Fibroblast of lung (primary cell): Measurements from ENCODE around the gene ARPP21. TPM values are rescaled to one million over a fixed set of nuclear protein-coding genes. Genes with fewer than 3 reads are reported as not detected.

Experiments used
- DNase-seq, 2 donors: peaks; one replicate each; pipeline versions ENCODE4 v3.0.0 to v3.0.0-alpha.2; 2010; ENCODE audit warnings: low read depth in 2 of 2
- H2AFZ ChIP-seq: 2 replicates; pipeline ENCODE4 v1.5.1; 2012; ENCODE audit warnings: low read length, control low read depth, inconsistent platforms
- H3K27ac ChIP-seq: 2 replicates; pipeline ENCODE4 v1.5.1; 2011; ENCODE audit warnings: low read length, control low read depth; ENCODE audit not compliant: insufficient read depth
- H3K27me3 ChIP-seq: 2 replicates; pipeline ENCODE4 v1.5.1; 2011; ENCODE audit warnings: mild to moderate bottlenecking, low read length; ENCODE audit not compliant: control insufficient read depth, insufficient read depth
- H3K36me3 ChIP-seq: 2 replicates; pipeline ENCODE4 v1.5.1; 2011; ENCODE audit warnings: low read length; ENCODE audit not compliant: control insufficient read depth, insufficient read depth
- H3K4me1 ChIP-seq: 2 replicates; pipeline ENCODE4 v1.5.1; 2011; ENCODE audit warnings: low read length; ENCODE audit not compliant: control insufficient read depth, insufficient read depth; ENCODE audit errors: extremely low read depth
- H3K4me2 ChIP-seq: 2 replicates; pipeline ENCODE4 v1.5.1; 2011; ENCODE audit warnings: low read length, control low read depth; ENCODE audit not compliant: insufficient read depth; ENCODE audit errors: extremely low read depth
- H3K4me3 ChIP-seq, 4 experiments: fragments of 200-600 bp in 1 of 4; sonication (generic) in 1 of 4; replicated peaks in 1 of 4; 2 replicates each; pipeline ENCODE4 v1.5.1; 2011 to 2016; ENCODE audit warnings: low read length in 4 of 4, low read depth in 3 of 4, mild to moderate bottlenecking in 3 of 4, control low read depth in 2 of 4, inconsistent platforms in 1 of 4, mixed read lengths in 1 of 4; ENCODE audit not compliant: insufficient read depth in 1 of 4; ENCODE audit errors: control extremely low read depth in 1 of 4
- H3K79me2 ChIP-seq: 2 replicates; pipeline ENCODE4 v1.5.1; 2012; ENCODE audit warnings: mild to moderate bottlenecking, low read length, inconsistent platforms; ENCODE audit not compliant: control insufficient read depth, insufficient read depth
- H3K9ac ChIP-seq: 2 replicates; pipeline ENCODE4 v1.5.1; 2011; ENCODE audit warnings: mild to moderate bottlenecking, low read length, control low read depth; ENCODE audit not compliant: insufficient read depth
- H3K9me3 ChIP-seq: 2 replicates; pipeline ENCODE4 v1.5.1; 2012; ENCODE audit warnings: low read depth, low read length; ENCODE audit not compliant: control insufficient read depth, insufficient read depth
- H4K20me1 ChIP-seq: 2 replicates; pipeline ENCODE4 v1.5.1; 2011; ENCODE audit warnings: low read length; ENCODE audit not compliant: control insufficient read depth, insufficient read depth; ENCODE audit errors: extremely low read depth
- CTCF ChIP-seq, 2 donors: IDR thresholded peaks in 1 of 2; conservative IDR thresholded peaks in 1 of 2; 1 replicate in 1 of 2; 2 replicates in 1 of 2; pipeline ENCODE4 v1.5.1; 2011 to 2012; ENCODE audit warnings: low read length in 2 of 2, control low read depth in 1 of 2, inconsistent platforms in 1 of 2, low read depth in 1 of 2, mild to moderate bottlenecking in 1 of 2
- EZH2 ChIP-seq: IDR thresholded peaks from 2 replicates; pipeline ENCODE4 v1.5.1; 2012; ENCODE audit warnings: low read length, control low read depth, mild to moderate bottlenecking; ENCODE audit errors: missing control alignments
- polyA plus RNA-seq, 2 donors: library from polyadenylated mRNA; depleted of rRNA in 1 of 2; stranded (reverse) in 1 of 2; unstranded in 1 of 2; fragments of >200 nt; gene quantifications; 2 replicates each; pipeline ENCODE4 v1.2.1, GENCODE V29; 2011 to 2012; ENCODE audit warnings: missing spikeins in 1 of 2
- total RNA-seq: library from RNA; depleted of rRNA; stranded (reverse); fragments of >200 nt; gene quantifications from 2 replicates; pipeline ENCODE4 v1.2.1, GENCODE V29; 2014

ARPP21 gene
- total and polyA plus RNA-seq, 2 donors (not counting 1 experiment from before 2014, with no cell fraction given) = not detected

GRCh38 chr3:35781558-35781957 lies 142.2 kb downstream of the ARPP21 start:
- no peak overlapping the region for H3K27ac ChIP-seq

GRCh38 chr3:35782355-35782754 lies 143.0 kb downstream of the ARPP21 start:
- Histone ChIP-seq H3K79me2 (no peaks in the 10 kb centered on the region), H3K9ac (no peak overlapping the region), H3K4me2 (no peak overlapping the region), H2AFZ (no peak overlapping the region), H3K4me3 (no peak overlapping the region), H3K27ac (no peak overlapping the region), H3K27me3 (no peaks in the 10 kb centered on the region), H4K20me1 (no peaks in the 10 kb centered on the region), H3K36me3 (no peaks in the 10 kb centered on the region), H3K9me3 (no peaks in the 10 kb centered on the region), H3K4me1 (no peaks in the 10 kb centered on the region)
- DNase-seq = no peak
- no peak for TF ChIP-seq CTCF (conservative IDR thresholded peaks at IDR 0.05 in 1 of 2, IDR thresholded peaks at IDR 0.05 in 1 of 2; ENCODE audit: low read depth in 1 of 2, low read length in 2 of 2)
- TF ChIP-seq EZH2 = no peak

More at GRCh38 chr3:35781558-35781957, 142.2 kb downstream of the ARPP21 start:
- Histone ChIP-seq H3K9me3 (no peaks in the 10 kb centered on the region), H3K4me2 (no peak overlapping the region), H2AFZ (no peak overlapping the region), H3K4me3 (no peak overlapping the region), H3K9ac (no peak overlapping the region), H3K36me3 (no peaks in the 10 kb centered on the region), H4K20me1 (no peaks in the 10 kb centered on the region), H3K4me1 (no peaks in the 10 kb centered on the region), H3K79me2 (no peaks in the 10 kb centered on the region), H3K27me3 (no peaks in the 10 kb centered on the region)
- no peak for DNase-seq
- TF ChIP-seq CTCF (conservative IDR thresholded peaks at IDR 0.05 in 1 of 2, IDR thresholded peaks at IDR 0.05 in 1 of 2; ENCODE audit: low read depth in 1 of 2, low read length in 2 of 2) (no peak), EZH2 (no peak)

- Histone ChIP-seq H3K79me2 (no peaks in the 10 kb centered on the region), H2AFZ (no peak overlapping the region), H3K9me3 (no peaks in the 10 kb centered on the region), H3K9ac (no peak overlapping the region), H4K20me1 (no peaks in the 10 kb centered on the region), H3K4me1 (no peaks in the 10 kb centered on the region), H3K27me3 (no peaks in the 10 kb centered on the region), H3K4me3 (no peak overlapping the region), H3K27ac (no peak overlapping the region), H3K36me3 (no peaks in the 10 kb centered on the region), H3K4me2 (no peak overlapping the region)
- no peak for DNase-seq
- TF ChIP-seq EZH2 = no peak
- no peak for TF ChIP-seq CTCF (conservative IDR thresholded peaks at IDR 0.05 in 1 of 2, IDR thresholded peaks at IDR 0.05 in 1 of 2; ENCODE audit: low read depth in 1 of 2, low read length in 2 of 2)
Observed at GRCh38 chr3:35784169-35784568, 144.8 kb downstream of the ARPP21 start.
